IPS DF 4.7 (cell line): ENCODE data around the gene RFX1.
"Not testable (repeated sequence)": the region's sequence is repeated elsewhere in the genome, so short reads cannot be mapped to it uniquely, and the experiment has no call there.

Source experiments
- DNase-seq: peaks from one replicate; pipeline ENCODE4 v3.0.0-alpha.2; 2013; ENCODE audit warnings: low spot score; ENCODE audit errors: extremely low read depth

Gene RFX1

GRCh38 chr19:13937479-13938300 lies 68.4 kb downstream of the RFX1 start:
- DNase-seq = no peak

DNA sequence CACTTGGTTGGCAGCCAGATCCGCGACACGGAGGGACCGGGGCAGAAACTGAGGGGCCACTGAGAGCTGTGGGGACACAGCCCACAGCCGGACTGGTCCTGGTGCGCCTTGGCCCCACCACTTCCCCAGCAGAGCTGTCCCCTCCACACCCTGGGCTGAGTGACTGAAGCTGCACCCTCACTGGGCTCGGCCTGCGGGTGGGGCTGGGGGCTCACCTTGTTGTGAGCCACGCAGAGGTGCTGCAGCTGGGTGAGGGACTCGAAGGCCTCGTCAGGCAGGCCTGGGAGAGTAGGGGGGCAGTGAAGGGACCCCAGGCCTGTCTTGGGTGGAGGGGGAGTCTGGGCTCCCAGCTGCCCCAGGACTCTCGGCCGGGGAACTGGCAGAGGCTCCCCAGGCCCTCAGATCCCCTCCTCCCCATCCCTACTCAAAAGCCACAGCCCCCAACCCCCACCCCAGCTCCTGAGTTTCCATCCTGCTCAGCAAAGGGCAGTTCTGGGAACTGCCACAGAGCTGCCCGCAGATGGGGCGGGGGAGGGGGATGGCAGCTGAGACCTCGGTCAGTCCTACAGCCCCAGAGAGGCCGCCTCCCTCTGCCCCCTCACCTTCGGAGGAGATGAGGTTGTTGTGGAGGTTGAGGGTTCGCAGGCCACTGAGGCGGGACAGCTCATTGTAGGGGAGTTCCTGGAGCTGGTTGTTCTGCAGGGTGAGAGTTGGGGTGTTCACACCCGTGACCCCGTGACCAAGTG lies 70.2 kb downstream of the RFX1 start:
- DNase-seq = no peak

- DNase-seq = no peak
These were observed 71.4 kb downstream of the RFX1 start for GRCh38 chr19:13934785-13935109.

DNA sequence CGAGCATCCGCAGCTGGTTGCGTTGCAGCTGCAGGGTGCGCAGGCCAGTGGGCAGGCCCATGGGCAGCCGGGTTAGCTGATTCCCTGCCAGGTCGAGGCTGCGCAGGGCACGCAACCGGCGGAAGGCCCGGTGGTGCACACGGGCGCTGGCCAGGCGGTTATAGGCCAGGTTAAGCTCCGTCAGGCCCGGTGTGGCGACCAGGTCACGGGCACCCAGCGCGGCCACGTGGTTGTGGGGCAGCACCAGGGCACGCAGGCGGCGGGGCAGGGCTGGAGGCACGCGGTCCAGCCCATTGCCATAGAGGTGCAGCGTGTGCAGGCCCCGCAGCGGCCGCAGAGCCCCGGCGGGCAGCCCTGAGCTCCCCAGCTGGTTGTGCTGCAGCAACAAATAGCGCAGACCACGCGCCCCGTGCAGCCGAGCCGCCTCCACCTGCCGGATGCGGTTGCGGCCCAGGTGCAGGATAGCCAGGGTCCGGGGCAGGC lies 73.2 kb downstream of the RFX1 start:
- no peak for DNase-seq

- no peak for DNase-seq
These were observed 73.9 kb downstream of the RFX1 start for GRCh38 chr19:13932149-13932637.

DNA sequence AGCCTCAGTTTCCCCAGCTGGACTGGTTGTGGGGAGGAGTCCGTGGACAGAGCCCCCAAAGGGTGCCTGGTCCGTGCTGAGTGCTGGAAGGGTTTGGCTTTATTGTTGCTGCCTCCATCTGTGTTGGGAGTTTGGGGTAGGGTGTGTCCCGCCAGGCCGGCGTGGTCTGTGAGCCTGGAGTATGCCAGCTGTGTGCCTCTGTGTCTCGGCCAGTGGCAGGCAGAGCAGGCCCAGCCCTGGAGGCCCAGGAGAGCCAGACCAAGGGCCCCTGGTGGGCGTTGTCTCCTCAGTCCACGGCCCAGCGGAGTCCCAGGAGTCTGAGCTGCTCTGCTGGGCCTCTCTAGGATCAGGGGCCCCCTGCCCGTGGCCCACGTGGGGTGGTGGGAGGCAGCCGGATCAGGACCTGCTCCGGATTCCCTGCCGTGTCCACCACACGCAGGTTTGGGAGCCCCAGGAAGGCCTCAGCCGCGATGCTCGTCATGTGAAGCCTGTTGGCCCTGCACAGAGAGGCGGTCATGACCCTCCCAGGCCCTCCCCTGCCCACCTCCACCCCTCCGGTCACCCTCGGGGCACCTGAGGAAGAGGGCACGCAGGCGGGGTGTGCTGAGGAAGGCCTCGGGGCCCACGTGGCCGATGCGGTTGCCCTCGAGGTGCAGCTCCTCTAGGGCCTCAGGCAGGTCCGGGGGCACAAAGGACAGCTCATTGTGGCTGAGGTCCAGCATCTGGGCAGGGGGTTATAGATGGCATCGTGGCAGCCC lies 74.5 kb downstream of the RFX1 start:
- no peak for DNase-seq

DNA sequence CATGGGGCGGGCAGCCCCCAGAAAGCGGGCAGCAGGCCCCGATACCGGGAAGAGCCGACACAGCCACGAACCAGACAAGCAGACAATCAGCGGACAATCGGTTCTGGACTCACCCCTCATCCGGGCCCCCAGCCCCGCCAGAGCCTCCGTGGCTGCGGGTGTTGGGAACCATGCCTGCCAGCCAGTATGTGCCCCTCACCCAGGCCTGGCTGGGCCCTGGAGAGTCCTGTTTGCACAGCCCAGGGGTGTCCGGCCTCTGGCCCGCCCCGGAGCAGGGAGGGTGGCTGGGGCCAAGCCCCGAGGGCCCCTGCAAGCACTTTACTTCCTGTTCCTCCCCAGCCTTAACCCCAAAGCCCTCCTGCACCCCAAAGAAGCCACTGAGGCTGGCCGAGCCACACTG lies 75.7 kb downstream of the RFX1 start:
- DNase-seq = no peak

GRCh38 chr19:13929956-13930355 lies 76.2 kb downstream of the RFX1 start:
- DNase-seq = no peak

DNA sequence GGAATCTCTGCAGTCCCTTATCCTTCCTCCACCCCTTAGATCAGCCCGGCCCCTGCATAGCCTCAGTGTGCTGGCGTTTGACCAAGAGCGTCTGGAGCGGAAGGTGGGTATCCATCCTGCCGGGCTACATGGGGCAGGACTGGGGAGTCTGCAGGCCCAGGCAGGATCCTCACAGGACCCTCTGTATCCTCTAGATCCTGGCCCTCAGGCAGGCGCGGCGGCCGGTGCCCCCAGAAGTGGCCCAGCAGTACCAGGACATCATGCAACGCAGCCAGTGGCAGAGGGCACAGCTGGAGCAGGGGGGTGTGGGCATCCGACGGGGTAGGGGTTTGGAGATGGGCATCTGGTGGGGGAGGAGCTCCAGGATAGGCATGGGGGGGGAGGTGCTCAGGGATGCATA lies 76.8 kb downstream of the RFX1 start:
- DNase-seq = no peak

DNA sequence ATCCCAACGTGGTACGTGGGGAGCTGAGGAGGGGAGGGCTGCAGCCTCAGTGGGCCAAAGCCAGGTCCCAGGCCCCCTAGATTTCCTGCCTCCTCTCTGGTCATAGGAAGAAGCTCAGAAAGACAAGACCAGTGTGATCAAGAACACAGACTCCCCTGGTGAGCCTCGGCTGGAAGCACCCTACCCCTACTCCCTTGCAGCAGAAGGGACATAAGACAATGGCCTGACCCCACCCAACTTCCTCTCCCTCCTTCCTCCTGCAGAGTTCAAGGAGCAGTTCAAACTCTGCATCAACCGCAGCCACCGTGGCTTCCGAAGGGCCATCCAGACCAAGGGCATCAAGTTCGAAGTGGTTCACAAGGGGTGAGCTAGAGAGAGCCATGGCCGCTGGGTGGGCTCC lies 79.4 kb downstream of the RFX1 start:
- no peak for DNase-seq

DNA sequence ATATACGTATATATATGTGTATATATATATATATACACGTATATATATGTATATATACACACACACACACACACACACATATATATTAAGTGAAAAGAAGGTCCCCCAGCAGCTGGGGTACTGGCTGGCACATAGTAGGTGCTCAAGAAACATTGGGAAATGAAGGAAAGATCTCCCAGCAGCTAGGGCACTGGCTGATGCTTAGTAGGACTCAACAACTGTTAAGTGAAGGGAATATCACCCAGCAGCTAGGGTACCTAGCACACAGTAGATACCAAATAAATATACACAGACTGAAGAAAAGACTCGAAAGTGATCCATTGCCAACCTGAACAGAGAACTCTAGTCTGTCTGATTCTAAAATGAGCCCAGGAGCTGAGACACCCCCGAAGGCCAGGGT lies 80.1 kb downstream of the RFX1 start:
- DNase-seq = no peak

DNA sequence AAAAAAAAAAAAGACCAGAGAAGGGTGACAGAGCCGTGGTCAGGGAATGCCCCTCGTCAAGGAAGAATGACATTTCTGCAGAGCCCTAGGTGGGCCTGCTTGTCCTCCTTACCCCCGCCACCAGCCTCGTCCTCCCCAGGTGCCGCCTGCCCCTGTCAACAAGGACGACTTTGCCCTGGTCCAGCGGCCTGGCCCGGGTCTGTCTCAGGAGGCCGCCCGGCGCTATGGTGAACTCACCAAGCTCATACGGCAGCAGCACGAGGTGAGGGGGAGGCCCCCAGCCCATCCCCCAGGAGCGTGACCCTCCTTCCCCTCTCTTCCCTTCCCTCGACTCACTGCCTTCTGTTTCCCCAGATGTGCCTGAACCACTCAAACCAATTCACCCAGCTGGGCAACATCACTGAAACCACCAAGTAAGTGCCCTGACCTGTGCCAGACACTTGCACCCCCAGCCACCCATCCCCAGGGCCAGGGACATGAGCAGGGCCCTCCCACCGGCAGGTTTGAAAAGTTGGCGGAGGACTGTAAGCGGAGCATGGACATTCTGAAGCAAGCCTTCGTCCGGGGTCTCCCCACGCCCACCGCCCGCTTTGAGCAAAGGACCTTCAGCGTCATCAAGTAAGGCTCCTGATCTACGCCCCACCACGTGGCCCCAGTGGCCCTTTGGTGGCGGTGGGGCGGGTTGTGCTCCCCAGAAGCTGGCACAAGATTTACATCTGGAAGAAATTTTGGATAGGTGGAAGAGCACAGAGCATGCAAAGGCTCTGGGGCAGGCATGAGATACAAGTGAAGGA lies 82.7 kb downstream of the RFX1 start:
- DNase-seq = no peak

- not testable (repeated sequence) for DNase-seq
These were observed 84.0 kb downstream of the RFX1 start for GRCh38 chr19:13922118-13922517.

DNA sequence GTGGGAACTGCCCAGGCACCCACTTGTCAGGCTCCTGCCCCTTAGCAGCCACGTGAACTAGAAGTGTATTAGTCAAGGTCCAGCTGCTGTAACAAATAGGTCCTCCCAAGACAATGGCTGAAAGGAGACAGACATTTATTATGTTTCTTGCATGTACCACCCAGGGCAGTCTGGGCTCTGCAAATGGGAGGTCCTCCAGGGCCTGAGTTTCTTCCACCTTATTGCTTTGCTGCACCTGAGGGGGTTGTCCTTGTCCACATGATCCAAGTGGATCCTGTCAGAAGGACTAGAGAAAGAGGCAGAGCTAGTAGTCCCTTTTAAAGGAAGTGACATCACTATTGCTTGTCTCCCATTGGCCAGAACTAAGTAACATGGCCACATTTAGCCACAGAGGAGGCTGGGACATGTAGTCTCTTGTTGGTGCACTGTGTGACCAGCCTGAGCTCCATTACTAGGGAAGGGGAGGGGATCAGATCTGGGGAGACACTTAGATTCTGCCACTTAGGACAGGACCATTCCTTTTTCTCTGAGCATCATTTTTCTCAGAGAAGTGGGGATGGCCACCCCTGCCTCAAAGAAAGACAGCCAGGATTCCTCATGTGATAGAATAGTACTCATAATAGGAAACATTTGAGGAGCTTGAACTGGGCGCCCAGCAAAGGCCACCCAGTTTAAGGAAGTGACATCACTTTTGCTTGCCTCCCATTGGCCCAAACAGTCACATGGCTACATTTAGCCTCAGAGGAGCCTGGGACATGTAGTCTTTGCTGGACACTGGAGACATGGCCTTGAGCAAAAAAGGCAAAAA lies 85.0 kb downstream of the RFX1 start:
- no peak for DNase-seq

DNA sequence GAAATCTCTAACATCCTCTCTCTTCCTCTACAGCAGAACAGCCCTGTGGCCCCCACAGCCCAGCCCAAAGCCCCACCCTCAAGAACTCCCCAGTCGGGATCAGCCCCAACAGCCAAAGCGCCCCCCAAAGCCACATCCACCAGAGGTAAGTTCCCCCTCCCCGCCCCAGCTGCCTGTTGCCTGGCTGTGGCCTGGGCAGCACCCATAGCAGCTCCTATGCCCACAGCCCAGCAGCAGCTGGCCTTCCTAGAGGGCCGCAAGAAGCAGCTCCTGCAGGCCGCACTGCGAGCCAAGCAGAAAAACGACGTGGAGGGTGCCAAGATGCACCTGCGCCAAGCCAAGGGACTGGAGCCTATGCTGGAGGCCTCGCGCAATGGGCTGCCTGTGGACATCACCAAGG lies 85.6 kb downstream of the RFX1 start:
- no peak for DNase-seq

DNA sequence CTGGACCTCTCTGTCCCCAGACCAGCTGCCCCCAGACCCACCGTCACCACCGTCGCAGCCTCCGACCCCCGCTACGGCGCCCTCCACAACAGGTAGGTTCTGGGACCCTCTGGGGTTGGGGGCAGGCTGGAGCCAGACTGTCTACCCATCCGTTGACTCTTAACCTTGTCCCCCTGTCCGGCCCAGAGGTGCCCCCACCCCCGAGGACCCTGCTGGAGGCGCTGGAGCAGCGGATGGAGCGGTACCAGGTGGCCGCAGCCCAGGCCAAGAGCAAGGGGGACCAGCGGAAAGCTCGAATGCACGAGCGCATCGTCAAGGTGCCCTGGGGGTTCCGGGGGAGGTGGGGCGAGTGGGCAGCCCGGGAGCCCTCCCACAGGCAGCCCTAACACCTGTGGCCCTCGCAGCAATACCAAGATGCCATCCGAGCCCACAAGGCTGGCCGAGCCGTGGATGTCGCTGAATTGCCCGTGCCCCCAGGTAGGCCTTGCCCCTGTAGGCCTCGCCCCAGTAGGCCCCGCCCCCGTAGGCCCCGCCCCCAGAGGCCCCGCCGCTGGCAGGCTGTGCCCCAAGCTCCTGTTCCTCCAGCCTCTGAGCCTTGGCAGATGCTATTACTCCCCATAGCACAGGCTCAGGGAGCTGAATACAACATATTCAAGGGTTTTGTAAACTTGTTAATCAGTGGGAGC lies 87.3 kb downstream of the RFX1 start:
- DNase-seq = no peak

GRCh38 chr19:13917888-13918406 lies 88.2 kb downstream of the RFX1 start:
- no peak for DNase-seq

- no peak for DNase-seq
These were observed 91.3 kb downstream of the RFX1 start for GRCh38 chr19:13914777-13915176.

DNA sequence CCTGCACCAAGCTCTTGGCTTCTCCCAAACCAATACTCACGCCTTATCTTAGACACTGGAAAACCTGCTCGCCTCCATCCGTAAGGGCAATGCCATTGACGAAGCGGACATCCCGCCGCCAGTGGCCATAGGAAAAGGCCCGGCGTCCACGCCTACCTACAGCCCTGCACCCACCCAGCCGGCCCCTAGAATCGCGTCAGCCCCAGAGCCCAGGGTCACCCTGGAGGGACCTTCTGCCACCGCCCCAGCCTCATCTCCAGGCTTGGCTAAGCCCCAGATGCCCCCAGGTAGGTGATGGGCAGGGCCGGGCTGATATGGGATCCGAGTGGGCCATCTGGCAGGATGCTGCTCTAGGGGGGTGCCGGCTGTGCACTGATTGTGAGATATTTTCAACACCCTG lies 92.8 kb downstream of the RFX1 start:
- no peak for DNase-seq
